ENCODE measurements around the gene EPM2AIP1.

DNA sequence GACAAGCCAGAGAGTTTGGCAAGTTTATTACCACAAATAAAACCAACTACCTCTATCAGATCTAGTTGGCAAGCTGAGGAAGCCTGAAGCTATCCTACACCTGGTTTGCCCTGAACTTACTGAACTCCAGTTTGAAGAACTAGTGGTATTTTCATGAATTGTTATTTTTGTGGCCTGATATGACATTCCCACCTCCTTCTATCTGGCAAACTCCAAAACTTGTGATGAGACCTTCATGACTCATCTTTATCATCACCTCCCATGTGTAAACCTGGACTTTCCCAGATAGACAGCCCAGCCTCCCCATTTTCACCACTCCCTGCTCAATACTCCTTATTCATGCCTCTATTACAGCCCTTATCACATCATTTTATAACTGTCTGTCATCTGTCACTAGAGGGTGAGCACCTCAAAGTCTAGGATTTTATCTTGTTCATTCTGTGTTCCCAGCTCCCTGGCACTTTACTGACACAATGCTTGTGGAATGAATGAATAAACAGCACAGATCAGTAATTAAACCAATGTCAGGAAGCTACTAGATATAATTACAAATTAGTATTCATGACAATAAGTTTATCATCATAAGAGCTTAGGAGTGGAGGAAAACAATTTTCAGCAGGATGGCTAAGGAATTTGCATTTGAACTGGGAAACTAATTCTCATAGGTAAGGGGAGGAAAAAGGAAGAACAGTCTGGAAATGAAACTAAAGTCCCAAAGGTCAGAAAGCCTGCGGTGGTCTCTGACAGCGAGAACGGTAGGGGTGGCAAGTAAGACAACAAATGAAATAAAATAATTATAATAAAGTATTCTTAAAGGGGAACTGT is 34.9 kb downstream of the EPM2AIP1 start:
- TF ChIP-seq, protein P1, sequence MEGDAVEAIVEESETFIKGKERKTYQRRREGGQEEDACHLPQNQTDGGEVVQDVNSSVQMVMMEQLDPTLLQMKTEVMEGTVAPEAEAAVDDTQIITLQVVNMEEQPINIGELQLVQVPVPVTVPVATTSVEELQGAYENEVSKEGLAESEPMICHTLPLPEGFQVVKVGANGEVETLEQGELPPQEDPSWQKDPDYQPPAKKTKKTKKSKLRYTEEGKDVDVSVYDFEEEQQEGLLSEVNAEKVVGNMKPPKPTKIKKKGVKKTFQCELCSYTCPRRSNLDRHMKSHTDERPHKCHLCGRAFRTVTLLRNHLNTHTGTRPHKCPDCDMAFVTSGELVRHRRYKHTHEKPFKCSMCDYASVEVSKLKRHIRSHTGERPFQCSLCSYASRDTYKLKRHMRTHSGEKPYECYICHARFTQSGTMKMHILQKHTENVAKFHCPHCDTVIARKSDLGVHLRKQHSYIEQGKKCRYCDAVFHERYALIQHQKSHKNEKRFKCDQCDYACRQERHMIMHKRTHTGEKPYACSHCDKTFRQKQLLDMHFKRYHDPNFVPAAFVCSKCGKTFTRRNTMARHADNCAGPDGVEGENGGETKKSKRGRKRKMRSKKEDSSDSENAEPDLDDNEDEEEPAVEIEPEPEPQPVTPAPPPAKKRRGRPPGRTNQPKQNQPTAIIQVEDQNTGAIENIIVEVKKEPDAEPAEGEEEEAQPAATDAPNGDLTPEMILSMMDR (IDR thresholded peaks at IDR 0.05; ENCODE audit: insufficient read depth, low read depth, low read length): no peak
- TF ChIP-seq EZH2 (IDR thresholded peaks at IDR 0.05; ENCODE audit: insufficient read depth, low read length): no peak
